Nephron progenitor cell (in vitro differentiated cells): ENCODE results near the gene CFAP68.
"Not testable (repeated sequence)": the region's sequence is repeated elsewhere in the genome, so short reads cannot be mapped to it uniquely, and the experiment has no call there.

Experiments used
- DNase-seq: peaks from one replicate; pipeline ENCODE4 v3.0.0; 2021
- H3K27ac Mint-ChIP-seq: 2 replicates; pipeline ENCODE4 v1.8.0; 2021; ENCODE audit warnings: mild to moderate bottlenecking, moderate library complexity, mixed read lengths
- H3K27me3 Mint-ChIP-seq: 2 replicates; pipeline ENCODE4 v1.8.0; 2021; ENCODE audit warnings: mild to moderate bottlenecking, low read depth, mixed read lengths; ENCODE audit not compliant: poor library complexity
- H3K36me3 Mint-ChIP-seq: 2 replicates; pipeline ENCODE4 v1.8.0; 2021; ENCODE audit warnings: low read depth, mixed read lengths
- H3K4me1 Mint-ChIP-seq: 2 replicates; pipeline ENCODE4 v1.8.0; 2021; ENCODE audit warnings: mixed read lengths
- H3K4me3 Mint-ChIP-seq: 2 replicates; pipeline ENCODE4 v1.8.0; 2021; ENCODE audit warnings: mild to moderate bottlenecking, moderate library complexity, mixed read lengths
- H3K9me3 Mint-ChIP-seq: 2 replicates; pipeline ENCODE4 v1.8.0; 2021; ENCODE audit warnings: mild to moderate bottlenecking, moderate library complexity, mixed read lengths
- TF ChIP-seq, protein P1 (sequence below): fragments of 200-600 bp; sonication (generic); IDR thresholded peaks from 2 replicates; pipeline ENCODE4 v1.5.0; 2021; ENCODE audit warnings: antibody characterized with exemption

The CFAP68 gene

DNA sequence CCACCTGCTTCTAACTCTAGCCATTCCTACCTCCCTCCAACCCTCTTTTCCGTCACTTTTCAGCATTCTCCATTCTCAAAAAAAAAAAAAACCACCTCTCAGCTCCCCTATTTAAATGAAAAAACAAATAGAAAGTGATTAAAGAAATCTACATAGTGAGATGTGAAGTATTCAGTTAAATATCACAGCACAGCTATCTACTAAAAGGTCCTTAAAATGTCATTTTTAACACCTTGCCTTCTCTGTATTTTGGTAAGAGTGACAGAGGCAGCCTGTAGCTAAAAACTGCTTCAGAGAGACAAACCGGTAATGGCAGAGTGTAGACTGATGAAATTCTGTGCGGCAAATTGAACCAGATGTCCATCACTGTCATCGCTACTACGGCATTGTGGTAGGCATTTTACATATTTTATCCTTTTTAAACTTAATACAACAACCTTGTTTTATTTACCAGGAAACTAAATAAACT, 7.6 kb upstream of the CFAP68 start:
- Mint-ChIP-seq H3K27ac (peak overlapping the region; percentile 36), H3K9me3 (no peaks in the 10 kb centered on the region), H3K4me3 (peak overlapping the region; percentile 96), H3K4me1 (peaks cover 19% of the 10 kb centered on the region), H3K27me3 (no peaks in the 10 kb centered on the region), H3K36me3 (peaks cover 19% of the 10 kb centered on the region)
- TF ChIP-seq, protein P1, sequence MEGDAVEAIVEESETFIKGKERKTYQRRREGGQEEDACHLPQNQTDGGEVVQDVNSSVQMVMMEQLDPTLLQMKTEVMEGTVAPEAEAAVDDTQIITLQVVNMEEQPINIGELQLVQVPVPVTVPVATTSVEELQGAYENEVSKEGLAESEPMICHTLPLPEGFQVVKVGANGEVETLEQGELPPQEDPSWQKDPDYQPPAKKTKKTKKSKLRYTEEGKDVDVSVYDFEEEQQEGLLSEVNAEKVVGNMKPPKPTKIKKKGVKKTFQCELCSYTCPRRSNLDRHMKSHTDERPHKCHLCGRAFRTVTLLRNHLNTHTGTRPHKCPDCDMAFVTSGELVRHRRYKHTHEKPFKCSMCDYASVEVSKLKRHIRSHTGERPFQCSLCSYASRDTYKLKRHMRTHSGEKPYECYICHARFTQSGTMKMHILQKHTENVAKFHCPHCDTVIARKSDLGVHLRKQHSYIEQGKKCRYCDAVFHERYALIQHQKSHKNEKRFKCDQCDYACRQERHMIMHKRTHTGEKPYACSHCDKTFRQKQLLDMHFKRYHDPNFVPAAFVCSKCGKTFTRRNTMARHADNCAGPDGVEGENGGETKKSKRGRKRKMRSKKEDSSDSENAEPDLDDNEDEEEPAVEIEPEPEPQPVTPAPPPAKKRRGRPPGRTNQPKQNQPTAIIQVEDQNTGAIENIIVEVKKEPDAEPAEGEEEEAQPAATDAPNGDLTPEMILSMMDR: no peak
- no peak for DNase-seq

DNA sequence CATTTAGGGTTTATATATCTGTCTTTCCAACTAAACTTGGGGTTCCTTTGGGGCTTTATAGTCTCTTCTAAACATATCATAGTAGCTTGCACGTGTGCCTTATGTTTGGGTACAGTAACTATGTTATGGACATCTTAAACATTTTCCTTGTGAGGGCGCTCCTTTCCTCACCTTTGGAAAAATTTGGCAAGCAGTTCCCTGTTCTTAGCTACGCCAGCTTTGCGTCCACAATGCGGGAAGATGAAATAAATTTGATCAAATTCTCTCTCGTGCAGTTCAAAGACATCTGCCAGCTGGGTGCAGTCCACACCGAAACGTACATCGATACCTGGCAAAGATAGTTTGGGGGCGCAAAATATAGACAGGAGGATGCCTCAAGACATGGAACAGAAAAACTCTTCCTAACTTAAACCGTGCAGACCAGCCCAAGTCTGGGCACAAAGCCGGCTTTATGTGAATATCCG, 924 bp upstream of the CFAP68 start:
- TF ChIP-seq, protein P1: no peak
- Mint-ChIP-seq H3K27me3 (peaks cover 3% of the 10 kb centered on the region), H3K4me1 (peaks cover 17% of the 10 kb centered on the region), H3K27ac (peak overlapping the region; percentile 100), H3K4me3 (peak overlapping the region; percentile 95), H3K9me3 (no peaks in the 10 kb centered on the region), H3K36me3 (no peaks in the 10 kb centered on the region)
- DNase-seq: no peak

DNA sequence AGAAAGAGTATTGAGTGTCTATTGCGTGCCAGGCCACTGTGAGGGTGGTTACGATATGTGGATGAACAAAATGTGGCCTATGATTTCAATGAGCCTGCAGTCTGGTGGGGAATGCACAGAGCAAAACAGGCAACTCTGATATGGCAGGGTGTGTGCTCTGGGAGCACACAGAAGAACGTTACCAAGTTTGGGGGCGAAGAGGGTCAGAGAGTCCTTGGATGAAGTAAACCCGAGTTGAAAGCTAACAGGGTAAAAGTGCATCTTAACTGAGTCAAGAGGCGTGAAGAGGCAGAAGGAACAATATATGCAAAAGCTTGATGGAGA, 258 bp downstream of the CFAP68 start:
- H3K36me3 Mint-ChIP-seq: no peaks in the 10 kb centered on the region
- H3K9me3 Mint-ChIP-seq: no peaks in the 10 kb centered on the region
- TF ChIP-seq, protein P1: no peak
- H3K27me3 Mint-ChIP-seq: peaks cover 3% of the 10 kb centered on the region
- DNase-seq: no peak
- H3K4me3 Mint-ChIP-seq: peak overlapping the region; percentile 95
- peak overlapping the region; percentile 100 for H3K27ac Mint-ChIP-seq
- peaks cover 17% of the 10 kb centered on the region for H3K4me1 Mint-ChIP-seq

DNA sequence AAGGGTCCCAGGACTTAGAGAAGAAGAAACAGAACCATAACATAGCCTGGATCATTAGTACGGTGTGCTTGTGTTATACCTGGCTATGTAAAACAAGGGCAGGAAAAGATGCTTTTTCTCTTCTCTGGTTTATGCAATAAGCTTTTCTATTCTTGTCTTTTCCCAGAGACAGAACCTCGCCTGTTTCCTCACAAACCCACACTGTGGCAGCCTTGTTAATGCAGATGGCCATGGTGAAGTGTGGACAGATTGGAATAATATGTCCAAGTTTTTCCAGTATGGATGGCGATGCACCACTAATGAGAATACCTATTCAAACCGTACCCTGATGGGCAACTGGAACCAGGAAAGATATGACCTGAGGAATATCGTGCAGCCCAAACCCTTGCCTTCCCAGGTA, 2.9 kb downstream of the CFAP68 start:
- TF ChIP-seq, protein P1: no peak
- DNase-seq: no peak
- Mint-ChIP-seq H3K27me3 (peaks cover 3% of the 10 kb centered on the region), H3K4me3 (no peak overlapping the region), H3K9me3 (no peaks in the 10 kb centered on the region), H3K27ac (no peak overlapping the region), H3K4me1 (peaks cover 17% of the 10 kb centered on the region), H3K36me3 (no peaks in the 10 kb centered on the region)

DNA sequence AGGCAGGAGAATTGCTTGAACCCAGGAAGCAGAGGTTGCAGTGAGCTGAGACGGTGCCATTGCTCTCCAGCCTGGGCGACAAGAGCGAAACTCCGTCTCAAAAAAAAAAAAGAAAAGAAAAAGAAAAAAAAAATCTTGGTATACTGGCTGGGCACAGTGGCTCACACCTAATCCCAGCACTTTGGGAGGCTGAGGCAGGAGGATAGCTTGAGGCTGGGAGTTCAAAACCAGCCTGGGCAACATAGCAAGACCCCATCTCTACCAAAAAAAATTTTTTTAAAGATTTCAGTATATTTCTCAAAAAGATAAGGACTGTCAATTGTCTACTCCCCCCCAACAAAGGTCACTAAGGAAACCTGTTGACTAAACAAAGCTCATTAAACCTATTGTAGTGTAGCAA, 5.7 kb downstream of the CFAP68 start:
- H3K36me3 Mint-ChIP-seq, H3K4me1 Mint-ChIP-seq, H3K9me3 Mint-ChIP-seq, H3K27me3 Mint-ChIP-seq, DNase-seq, H3K27ac Mint-ChIP-seq, H3K4me3 Mint-ChIP-seq: not testable (repeated sequence)

DNA sequence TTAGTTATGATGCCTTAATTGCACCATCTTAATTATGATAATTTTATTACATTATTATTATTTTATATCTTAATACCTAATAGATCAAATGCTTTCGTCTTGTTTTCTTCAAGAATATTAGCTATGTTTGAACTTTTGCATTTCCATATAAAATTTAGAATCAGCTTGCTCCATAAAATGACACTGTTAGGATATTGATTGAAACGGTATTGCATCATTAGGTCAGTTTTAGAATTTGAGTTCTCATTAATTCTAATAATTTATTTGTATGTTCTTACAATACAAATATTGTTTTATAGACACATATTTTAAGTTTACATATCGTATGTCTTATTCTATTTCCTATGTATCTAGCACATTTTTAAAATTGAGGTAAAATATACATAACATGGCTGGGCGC, 6.7 kb downstream of the CFAP68 start:
- peaks cover 7% of the 10 kb centered on the region for H3K9me3 Mint-ChIP-seq
- TF ChIP-seq, protein P1: no peak
- DNase-seq: no peak
- H3K4me1 Mint-ChIP-seq: no peaks in the 10 kb centered on the region
- no peak overlapping the region for H3K27ac Mint-ChIP-seq
- H3K27me3 Mint-ChIP-seq: peaks cover 5% of the 10 kb centered on the region
- no peak overlapping the region for H3K4me3 Mint-ChIP-seq
- H3K36me3 Mint-ChIP-seq: no peaks in the 10 kb centered on the region
